Amniotic epithelial cell (primary cell): ENCODE results near the gene NXPH2.

Source experiments
- DNase-seq: peaks from one replicate; pipeline ENCODE4 v3.0.0-alpha.2; 2010; ENCODE audit warnings: low read depth

The NXPH2 gene

DNA sequence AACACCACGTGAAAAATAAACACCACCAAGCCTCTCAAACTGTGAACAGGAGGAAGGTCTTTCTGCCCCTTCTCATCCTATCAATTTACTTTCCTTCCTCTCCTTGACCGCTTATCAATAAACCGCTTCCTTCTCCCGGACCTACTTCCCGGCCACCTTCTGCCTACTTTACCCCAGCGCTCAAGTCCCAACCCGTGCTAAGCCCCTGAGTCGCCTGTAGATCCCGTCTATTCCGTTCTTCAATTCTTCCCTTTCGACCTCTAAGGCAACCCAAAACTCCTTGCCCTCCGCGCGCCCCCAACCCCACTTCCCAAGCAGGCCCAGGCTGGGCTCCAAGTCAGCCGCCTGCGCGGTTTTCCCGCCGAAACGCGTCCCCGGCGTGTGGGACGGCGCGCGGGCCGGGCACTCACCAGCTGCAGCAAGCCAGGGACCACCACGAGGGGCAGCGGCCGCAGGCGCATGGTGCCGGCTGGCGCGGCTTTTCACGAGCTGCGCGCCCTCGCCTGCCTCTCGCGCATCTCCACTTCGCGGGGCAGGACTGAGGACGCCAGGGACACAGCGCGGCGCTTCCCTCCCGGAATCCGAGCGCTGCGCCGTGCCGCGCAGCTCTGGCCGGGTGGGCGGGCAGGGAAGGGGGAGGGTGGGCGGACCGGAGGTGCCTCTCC lies at the start of gene NXPH2:
Gene NXPH2, minus strand, starts transcription at position 610 of the 665 bp plus-strand sequence. Its CDS starts 149 bp downstream, at position 461.
- no peak for DNase-seq

DNA sequence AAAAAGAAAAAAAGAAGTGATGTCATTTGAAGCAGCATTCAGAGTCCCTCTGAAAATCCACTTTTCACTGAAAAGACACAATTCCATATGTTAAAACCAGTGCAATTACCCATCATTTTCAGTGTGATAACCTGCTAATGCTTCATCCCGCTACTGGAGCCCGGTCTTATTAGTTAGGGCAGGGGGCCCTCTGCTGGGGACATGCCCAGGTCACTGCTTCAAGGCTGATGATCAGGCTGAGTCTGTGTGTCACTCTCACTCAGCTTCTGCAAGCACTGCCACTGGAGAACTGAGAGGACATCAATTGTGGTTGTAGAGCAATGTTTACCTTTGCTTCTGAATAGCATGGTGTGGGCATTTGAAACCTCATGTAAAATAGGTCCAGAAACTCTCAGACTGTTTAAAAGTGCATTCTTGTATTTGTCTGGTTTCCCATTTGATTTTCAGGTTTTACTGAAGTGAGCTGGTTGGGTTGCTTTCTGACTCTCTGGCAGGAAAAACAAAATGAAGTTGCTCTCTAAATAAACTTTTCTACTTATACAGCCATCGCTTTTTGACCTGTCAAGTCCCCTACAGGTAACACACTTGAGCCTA lies 49.2 kb upstream of the NXPH2 start:
- no peak for DNase-seq

DNA sequence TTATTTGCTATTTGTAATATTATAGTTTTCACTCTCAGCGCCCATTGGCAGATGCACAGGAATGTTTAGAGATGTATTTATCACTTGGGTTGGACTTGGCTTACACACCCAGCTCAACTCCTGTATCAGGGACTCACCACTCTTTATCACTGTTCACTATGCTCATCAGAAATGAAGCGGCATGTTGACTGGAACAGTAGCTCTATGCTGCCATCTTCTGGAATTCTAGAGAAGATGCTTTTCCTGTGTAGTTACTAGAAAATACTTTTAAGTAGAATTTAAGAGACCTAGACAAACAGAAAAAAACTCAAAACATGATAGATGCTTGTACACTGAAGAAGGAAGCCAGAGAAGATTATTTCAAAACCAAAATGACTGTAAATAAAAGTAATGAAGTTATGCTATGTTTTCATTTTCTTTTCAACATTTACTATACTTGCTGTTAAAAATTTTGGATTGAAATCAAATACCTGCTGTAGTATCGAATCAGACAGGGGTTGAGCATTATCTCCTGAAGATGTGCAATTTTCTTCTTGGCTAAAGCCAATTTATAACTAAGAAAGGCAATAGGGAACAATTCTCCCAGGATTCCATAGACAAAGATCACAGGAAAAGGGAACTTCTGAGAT lies 47.4 kb upstream of the NXPH2 start:
- DNase-seq: peak; percentile 62

DNA sequence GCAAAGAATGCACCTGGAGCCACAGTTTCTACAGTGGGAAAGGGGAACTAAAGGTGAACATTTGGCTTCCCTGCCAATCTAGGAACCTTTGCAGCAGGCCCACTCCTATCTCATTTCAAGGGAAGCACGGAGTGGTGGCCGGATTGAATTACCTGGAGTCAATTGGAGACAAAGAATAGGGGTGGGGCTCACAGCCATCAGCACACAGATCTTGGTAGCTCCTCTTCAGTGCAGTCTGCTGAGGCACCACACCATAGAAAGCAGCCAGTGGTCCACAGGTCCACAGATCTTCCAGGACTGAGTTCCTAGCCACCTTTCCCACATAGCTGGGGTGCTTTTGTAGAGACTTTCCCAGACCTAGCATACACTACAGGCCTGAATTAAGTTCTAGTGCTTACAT lies 43.5 kb upstream of the NXPH2 start:
- DNase-seq: no peak

DNA sequence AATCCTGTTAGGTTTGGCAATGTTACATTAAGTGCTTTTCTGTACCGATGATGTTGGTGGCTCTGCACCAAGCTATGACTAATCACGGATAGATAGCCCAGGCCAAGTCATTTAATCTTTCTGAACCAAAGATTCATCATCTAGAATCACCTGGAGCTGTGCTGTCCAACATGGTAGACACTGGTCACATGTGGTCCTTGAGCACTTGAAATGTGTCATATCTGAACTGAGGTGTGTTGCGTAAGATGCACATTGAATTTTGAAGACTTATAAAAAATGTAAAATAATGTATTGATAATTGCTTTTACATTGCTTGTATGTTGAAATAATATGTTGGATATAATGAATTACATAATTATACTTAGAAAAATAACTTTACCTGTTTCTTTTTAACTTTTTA lies 39.8 kb upstream of the NXPH2 start:
- no peak for DNase-seq

DNA sequence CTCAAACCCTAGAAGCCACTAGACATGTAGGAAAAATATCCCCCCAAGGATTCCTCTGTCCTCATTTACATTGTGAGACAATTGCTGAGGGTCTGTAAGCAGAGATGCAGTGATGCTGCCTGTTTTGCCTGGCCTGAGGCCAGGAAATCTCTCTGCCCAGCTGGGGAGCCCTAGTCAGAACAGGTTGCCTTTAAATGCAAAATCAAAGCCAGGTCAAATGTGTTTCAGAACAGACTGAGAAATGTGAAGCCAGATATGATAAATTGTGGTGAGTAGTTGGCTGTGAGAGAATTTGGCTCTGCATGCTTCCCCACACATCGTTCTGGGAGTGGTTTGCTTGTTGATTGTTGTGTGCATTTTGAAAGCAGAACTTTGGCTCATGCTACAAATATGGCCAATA lies 38.4 kb upstream of the NXPH2 start:
- no peak for DNase-seq

DNA sequence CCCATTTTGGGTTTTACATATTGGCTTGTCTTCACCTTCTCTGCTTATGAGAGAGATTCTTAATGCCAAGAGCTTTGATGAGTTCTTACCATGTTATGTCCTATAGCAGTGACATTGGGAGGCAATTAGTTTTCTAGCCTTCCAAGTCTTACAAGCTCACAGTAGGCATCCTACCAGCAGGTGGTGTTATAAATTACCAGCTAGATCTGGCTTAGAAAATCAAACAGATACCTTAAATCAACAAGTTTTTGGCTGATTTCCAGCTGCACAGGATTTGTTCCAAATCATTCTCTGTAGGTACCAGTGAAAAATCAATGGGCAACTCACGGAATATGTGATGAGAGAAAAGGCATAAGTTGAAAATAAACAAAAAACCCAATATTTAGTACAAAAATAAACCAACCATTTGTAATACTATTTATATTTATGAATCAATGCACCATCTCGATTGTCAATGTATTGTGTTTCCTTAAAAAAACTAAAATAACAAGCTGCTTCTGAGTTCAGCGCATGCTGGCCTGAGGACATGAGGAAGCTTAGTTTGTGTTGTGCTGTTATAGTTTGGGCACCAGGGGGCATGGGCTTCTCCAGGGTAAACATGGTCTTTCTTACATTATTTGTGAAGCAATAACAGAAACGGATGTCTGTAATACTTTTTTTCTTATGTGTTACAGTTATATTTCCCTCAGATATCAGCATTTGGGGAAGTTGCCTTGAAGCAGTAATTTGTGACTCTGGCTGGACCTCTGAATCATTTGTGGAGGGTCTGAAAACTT lies 34.1 kb upstream of the NXPH2 start:
- DNase-seq: no peak

DNA sequence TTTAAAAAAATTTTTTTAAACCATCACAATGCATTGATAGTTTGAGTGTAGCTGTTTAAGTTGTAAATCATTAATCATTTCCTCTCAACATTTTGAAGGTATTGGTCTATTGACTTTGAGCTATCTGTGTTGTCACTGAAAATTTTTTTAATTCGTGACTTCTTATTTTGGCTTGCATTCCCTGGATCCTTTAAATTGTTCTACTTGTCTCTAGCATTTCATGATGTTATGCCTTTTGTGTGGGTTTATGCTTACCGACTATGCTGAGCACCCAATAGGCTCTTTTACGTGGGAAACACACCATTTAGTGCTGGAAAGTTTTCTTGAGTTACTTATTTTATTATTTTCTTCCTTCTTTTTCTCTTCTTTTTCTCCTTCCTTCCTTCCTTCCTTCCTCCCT lies 31.2 kb upstream of the NXPH2 start:
- no peak for DNase-seq

DNA sequence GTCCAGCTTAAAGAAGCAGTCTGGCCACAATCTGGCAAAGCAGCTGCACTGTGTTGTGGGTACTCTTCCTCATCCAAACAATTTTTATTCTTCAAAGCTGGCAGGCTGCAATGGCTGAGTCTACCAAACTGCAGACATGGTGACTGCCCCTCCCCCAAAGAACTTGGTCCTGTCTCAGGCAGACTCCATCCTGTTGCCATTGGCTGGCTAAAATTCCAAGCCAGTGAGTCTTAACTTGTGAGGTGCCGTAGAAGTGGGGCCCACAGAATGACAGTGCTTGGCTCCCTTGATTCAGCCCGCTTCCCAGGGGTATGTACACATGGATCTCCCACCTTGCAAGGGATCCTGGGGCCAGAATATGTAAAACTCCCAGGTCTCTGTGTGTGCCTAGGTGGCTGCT lies 14.5 kb upstream of the NXPH2 start:
- peak; percentile 4 for DNase-seq

DNA sequence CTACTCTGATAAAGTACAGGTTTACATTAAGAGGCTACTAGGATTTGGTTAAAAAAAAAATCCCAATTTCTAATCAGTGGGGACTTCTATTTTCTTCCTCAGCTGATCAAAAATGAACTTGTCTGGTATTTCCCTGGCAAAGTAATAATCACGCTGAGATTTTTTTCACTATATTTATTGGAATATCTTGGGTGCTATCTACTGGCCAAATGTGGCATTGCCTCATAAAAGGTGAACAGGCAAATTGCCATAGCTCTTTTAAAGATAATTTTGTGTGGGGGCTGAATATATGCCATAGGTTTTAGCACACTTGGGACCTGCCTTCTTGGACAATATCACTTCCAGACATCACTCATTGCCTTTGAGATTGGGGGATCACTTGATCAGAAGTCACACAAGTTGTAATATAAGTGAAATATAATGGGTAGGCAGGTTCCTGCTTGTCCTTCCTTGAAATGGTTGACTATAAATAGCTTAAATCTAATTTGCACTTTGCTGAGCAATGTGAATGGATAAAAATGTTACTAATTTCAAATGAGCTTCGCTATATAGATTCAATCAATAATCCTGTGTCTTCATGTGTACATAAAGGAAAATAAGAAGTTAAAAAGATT lies 7.0 kb upstream of the NXPH2 start:
- DNase-seq: peak; percentile 22

DNA sequence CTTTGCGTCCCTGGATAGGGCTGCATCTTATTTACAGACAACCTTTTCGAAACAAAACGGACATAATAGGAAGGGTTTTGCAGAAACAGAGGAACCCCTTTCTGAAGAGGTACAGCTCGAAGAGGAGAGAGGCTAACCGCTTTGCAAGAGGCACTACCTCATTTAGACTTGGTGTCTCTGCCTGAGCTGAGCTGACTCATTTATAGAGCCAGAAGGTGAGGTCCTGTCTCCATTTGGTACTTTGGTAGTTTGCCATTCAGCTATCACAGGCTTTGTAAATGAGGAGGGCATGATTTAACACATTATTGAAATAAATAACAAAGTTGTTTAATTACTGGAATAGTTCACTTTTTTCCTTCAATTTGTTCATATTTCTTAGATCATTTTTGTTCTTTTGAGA lies 2.2 kb upstream of the NXPH2 start:
- no peak for DNase-seq

DNA sequence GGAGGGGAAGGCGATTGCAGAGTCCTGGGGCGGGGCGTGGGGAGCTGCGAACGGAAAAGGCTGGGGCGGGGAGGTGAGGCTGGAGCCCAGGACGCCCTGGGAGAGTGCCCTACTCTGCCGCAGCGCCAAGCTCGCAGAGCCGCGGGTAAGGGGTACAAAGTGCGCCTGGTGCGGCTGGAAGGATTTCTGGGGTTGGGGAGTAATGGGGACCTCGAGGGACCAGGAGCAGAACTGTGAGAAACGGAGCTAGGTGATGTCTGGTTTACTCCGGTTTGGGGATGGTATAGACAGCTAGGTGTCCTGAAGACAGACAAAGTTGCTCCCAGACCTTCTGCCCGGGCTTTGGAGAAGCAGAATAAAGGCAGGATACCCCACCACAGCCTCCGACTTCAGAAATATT lies 718 bp upstream of the NXPH2 start:
- no peak for DNase-seq

DNA sequence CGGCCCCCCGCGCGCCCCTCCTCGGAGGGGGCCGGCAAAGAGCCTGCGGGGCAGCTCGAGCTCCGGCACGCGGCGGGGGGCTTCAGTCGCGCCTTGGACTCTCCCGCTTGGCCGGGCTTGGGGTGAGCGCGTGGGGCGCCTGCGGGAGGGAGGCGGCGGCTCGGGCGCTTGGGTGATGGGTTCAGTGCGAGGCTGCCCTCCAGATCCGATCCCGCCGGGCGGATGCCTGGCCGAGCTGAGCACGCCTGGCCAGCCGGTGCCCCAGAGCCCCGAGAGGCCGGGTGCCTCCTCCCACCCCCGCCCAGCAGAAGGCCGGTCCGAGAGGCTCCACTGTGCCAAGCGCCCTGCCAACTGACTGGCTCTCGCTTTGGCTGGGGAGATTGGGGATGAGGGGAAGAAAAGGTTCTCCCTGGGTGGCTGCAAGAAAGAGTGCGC lies 273 bp upstream of the NXPH2 start:
- no peak for DNase-seq

DNA sequence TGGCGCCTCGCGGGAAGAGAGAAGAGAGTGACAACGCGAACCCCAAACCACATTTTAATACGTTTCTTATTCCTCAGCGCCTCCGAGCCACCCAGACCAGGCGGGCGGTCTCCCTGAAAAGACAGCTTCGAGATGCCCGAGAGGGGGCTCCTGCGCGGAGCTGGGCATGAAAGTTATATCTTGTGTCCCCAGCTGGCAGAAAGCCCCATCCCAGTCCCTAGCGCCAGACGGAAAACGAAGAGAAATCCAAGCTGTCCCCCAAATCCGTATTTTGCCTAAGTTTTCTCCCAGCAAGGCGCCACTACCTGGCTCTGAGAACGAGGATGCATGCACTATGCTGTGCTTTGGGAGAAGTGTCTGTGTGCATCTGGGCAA lies 797 bp downstream of the NXPH2 start:
- DNase-seq: no peak

DNA sequence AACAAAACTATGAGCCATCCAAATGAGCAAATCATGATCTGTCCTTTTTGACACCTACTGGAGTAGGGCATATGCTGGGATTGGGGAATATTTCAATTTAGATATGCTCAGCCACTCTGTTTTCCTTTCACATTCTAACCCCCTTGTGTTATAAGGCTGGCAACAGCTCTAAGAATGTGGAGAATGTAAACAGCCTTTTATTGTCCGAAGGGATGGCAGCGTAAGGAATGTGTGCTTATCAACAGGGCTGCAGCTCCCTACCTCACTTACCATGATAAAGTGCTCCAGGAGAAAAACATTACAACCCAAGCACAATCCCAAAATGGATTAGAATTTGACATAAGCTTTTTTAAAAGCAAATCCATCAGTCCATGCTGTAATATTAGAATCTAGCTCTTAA lies 2.2 kb downstream of the NXPH2 start:
- DNase-seq: peak; percentile 64

DNA sequence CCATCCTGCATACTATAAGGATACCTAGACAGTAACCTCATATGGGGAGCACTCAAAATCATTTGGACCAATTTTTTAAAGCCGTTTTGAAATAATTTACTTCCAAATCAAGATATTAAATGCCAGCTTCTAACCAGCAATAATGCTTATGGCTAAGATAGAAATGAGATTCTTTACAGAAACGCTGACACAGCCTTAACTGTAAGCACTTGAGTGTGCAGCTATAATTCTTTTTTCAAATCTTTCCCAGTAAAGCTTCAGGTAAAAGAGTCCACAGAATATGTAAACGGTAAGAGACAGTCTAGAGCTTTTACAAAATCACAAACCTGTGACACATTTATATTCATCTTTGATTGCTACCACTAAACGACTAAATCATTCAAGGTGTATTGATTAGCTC lies 4.5 kb downstream of the NXPH2 start:
- no peak for DNase-seq

DNA sequence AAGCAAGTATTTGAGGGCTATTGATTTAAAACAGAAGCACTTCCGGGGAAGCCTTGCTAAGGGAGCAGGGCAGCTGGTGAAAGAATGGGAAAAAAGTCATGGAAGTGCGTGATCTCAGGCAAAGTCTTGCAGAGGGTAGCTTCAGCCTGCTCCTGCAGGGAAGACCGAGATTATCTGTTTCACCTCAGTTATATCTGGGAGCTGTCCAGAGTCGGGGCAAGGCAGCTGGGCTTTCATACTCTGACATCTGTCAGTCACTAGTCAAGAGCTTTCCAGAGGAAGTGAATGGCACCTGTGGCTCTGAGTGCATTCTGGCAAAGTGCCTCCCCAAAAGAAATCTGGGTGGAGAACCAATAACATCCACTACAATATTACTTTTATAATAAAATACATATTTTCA lies 8.7 kb downstream of the NXPH2 start:
- no peak for DNase-seq

DNA sequence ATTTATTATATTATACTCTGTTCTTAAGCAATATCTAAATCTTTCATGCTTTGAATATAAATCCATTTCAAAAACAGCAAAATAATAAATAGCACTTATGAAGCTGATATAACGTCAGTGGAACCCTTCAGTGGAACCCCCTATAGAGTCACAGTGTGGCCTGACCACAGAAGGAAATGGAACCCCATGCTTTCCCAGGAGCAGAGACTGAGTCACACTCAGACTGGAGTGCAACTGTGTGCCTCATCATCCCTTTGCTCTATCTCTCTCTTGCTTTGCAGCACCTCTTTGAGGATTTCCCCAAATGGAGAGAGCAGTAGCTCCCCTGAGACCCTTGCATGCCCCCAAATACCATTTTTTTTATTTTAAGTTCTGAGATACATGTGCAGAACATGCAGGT lies 13.1 kb downstream of the NXPH2 start:
- DNase-seq: no peak

DNA sequence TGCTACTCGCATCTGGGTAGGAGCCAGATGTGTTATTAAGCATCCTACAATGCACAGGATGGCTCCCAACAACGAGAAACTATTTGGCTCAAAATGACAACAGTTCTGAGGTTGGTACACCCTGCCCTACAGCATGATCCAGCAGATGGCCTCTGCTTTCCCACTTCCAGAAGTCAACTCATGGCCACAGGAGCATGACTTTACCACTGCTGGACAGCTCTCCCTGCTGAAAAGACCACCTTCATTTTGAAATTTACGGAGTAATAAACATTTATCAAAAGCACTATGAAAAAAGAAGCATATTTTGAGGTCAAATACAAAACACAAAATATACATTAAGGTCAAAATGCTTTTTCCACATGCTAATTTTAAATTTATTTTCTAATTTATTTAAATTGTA lies 13.7 kb downstream of the NXPH2 start:
- DNase-seq: no peak

DNA sequence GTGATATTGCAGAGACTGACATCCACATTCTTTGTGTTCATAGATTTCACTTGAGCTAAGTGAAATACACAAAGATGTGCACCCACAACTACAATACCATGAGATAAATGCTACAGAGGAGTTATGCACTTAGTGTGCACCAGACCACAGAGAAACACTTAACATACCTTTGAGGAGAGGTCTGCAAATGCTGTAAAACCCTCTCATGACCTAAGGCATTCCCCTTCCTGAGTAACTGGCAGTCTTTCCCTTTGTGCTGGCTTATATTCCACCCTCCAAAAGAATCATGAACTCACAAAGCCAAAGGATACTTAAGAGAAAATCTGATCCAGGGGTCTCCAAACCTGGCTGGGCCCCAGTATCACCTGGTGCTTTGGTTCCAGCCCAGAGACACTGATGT lies 16.2 kb downstream of the NXPH2 start:
- DNase-seq: no peak

DNA sequence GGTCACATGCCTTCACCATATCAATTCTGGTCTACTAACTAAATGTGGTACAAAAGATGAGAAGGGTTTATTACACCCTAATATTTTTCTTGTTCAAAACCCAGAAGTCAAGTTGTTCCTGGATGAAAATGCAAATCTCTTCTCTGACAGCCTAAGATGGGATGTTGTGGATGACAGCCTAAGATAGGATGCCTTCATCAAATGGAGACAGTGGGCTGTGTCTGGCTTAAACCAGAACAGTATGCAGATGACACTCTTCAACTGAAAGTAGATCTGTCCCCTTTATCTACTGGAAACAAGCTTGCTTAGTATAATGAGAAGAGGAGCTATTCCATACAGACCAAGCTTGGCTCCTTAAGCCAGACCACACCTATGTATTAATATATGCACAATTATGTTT lies 17.7 kb downstream of the NXPH2 start:
- no peak for DNase-seq

DNA sequence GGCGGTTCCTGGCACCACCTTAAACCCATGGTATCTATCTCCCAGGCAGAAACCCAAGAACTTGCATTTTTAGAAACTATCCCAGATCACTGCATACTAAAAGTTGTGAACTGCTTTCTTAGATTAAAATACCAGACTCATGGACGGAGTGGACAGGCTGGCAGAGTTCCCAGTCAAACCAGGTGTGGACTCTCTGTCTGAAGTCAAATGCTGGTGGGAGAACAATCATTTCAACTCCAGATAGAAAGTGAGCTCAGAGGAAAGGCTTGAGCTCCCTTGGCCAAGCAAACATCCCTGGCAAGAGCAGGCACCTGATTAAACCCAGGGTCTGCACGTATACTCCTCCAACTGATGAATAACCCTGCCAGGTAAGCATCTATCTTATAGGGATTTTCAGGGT lies 19.5 kb downstream of the NXPH2 start:
- DNase-seq: no peak

DNA sequence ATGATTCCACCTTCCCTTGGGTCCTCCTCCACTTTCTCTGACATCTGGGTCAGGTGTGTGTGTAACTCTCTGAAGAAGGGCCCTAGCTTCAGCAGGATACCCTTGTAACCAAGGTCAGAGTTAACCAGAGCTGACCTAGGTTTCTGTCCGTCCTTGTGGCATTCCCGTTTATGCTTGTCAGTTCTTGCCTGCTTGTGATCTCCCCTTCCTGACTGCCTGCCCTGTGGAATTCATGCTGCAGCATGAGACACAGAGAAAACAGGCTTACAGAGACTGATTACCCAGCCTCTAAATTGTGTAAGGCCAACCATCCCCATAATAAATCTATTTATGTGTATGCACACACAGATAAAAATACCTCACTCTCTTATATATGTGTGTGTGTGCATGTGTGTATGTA lies 22.8 kb downstream of the NXPH2 start:
- no peak for DNase-seq
